ENCODE results near the gene ANO10. TPM values are rescaled to one million over a fixed set of nuclear protein-coding genes. Genes with fewer than 3 reads are reported as not detected.

Gene ANO10
- polyA plus RNA-seq, 3 donors: 11.2 to 24.8 (median 21.6) TPM

DNA sequence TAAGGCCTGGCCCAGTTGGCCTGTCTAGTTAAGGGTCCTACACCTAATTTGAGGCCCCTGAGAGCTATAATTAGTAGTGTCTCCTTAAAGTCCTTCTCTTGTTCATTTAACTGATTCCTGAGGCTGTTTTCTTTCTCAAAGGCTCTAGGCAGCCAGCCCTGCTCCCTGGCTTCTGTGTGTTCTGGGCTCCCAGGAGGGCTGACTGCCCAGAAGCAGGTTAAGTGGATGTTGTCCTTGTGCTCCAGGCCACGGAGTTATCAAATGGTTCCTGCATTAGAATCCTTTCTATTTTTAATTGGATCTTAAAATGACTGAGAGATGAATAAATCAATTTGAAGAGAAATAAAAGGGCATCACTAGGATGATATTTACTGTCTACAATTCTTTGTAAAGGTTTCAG lies 195.4 kb downstream of the ANO10 start:
- Mint-ChIP-seq H3K27ac (peak overlapping the region in 1 of 7 donors; percentile 37), H3K4me1 (no peaks in the 10 kb centered on the region), H3K36me3 (peaks cover 26 to 29% of the 10 kb centered on the region in 2 donors), H3K4me3 (no peak overlapping the region), H3K9me3 (peaks cover 6 to 12% (median 10%) of the 10 kb centered on the region in 7 donors), H3K27me3 (ENCODE audit: low read depth in 3 of 3) (no peaks in the 10 kb centered on the region)
- Histone ChIP-seq H3K4me1 (ENCODE audit: control insufficient read depth in 1 of 2, insufficient read depth in 2 of 2, low read length in 2 of 2) (no peaks in the 10 kb centered on the region), H4K20me1 (ENCODE audit: insufficient read depth, low read length) (no peaks in the 10 kb centered on the region), H3K4me2 (replicated peaks; ENCODE audit: extremely low read depth, low read length, poor library complexity, severe bottlenecking) (no peak overlapping the region), H3K27ac (ENCODE audit: low read depth in 1 of 2, low read length in 2 of 2) (no peak overlapping the region), H3K27me3 (ENCODE audit: control insufficient read depth in 2 of 2, insufficient read depth in 2 of 2, low read length in 2 of 2) (no peaks in the 10 kb centered on the region), H3K79me2 (ENCODE audit: insufficient read depth, low read length) (no peaks in the 10 kb centered on the region), H3K36me3 (replicated peaks in 1 of 2; ENCODE audit: control insufficient read depth in 1 of 2, insufficient read depth in 2 of 2, low read length in 2 of 2) (peaks cover 3 to 9% of the 10 kb centered on the region in 2 donors), H3K4me3 (replicated peaks in 1 of 3; ENCODE audit: low read depth in 2 of 3, low read length in 3 of 3) (no peak overlapping the region), H3K9ac (ENCODE audit: insufficient read depth, low read length, poor library complexity, severe bottlenecking) (no peak overlapping the region), H3K9me3 (replicated peaks in 1 of 2; ENCODE audit: control insufficient read depth in 1 of 2, insufficient read depth in 1 of 2, low read length in 2 of 2) (peaks cover 4 to 7% of the 10 kb centered on the region in 2 donors), H2AFZ (ENCODE audit: insufficient read depth, low read depth, low read length, poor library complexity, severe bottlenecking) (no peak overlapping the region)
- TF ChIP-seq, protein P1, sequence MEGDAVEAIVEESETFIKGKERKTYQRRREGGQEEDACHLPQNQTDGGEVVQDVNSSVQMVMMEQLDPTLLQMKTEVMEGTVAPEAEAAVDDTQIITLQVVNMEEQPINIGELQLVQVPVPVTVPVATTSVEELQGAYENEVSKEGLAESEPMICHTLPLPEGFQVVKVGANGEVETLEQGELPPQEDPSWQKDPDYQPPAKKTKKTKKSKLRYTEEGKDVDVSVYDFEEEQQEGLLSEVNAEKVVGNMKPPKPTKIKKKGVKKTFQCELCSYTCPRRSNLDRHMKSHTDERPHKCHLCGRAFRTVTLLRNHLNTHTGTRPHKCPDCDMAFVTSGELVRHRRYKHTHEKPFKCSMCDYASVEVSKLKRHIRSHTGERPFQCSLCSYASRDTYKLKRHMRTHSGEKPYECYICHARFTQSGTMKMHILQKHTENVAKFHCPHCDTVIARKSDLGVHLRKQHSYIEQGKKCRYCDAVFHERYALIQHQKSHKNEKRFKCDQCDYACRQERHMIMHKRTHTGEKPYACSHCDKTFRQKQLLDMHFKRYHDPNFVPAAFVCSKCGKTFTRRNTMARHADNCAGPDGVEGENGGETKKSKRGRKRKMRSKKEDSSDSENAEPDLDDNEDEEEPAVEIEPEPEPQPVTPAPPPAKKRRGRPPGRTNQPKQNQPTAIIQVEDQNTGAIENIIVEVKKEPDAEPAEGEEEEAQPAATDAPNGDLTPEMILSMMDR (IDR thresholded peaks at IDR 0.05): no peak
- intact Hi-C loops (cut with micrococcal nuclease): no loop called here
- no CpG with 5 or more reads among the region's 1 CpG for WGBS (ENCODE audit: insufficient coverage)
- DNase-seq: no peak

DNA sequence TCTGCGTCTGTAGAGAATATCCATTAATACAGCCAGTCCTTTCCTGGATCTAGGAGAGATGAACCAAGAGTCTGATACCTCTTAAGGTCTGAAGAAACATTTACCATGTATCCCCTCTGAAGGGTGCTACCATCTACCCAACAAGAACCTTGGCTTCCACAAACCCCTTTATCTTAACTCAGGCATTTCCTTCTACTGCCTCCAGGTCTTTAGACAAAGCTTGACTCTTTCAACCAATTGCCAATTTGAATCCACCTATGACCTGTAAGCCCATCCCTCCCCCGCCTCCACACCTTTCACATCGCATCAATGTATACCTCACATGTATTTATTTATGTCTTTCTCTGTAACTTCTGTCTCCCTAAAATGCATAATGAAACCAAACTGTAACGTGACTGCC lies 196.0 kb downstream of the ANO10 start:
- TF ChIP-seq, protein P1 (IDR thresholded peaks at IDR 0.05): no peak
- H3K27me3 ChIP-seq (ENCODE audit: control insufficient read depth in 2 of 2, insufficient read depth in 2 of 2, low read length in 2 of 2): no peaks in the 10 kb centered on the region
- Mint-ChIP-seq H3K27me3 (ENCODE audit: low read depth in 3 of 3) (no peaks in the 10 kb centered on the region), H3K9me3 (peaks cover 6 to 12% (median 11%) of the 10 kb centered on the region in 7 donors), H3K27ac (no peak overlapping the region), H3K36me3 (peaks cover 23 to 33% of the 10 kb centered on the region in 2 donors), H3K4me3 (no peak overlapping the region), H3K4me1 (no peaks in the 10 kb centered on the region)
- H3K9ac ChIP-seq (ENCODE audit: insufficient read depth, low read length, poor library complexity, severe bottlenecking): no peak overlapping the region
- WGBS (ENCODE audit: insufficient coverage): 100% methylated on average over 1 of the region's 4 CpGs
- no peak overlapping the region for H2AFZ ChIP-seq (ENCODE audit: insufficient read depth, low read depth, low read length, poor library complexity, severe bottlenecking)
- peaks cover 0 to 5% of the 10 kb centered on the region in 2 donors for H3K36me3 ChIP-seq (replicated peaks in 1 of 2; ENCODE audit: control insufficient read depth in 1 of 2, insufficient read depth in 2 of 2, low read length in 2 of 2)
- H3K79me2 ChIP-seq (ENCODE audit: insufficient read depth, low read length): no peaks in the 10 kb centered on the region
- no peak overlapping the region for H3K4me3 ChIP-seq (replicated peaks in 1 of 3; ENCODE audit: low read depth in 2 of 3, low read length in 3 of 3)
- H3K9me3 ChIP-seq (replicated peaks in 1 of 2; ENCODE audit: control insufficient read depth in 1 of 2, insufficient read depth in 1 of 2, low read length in 2 of 2): peaks cover 4 to 7% of the 10 kb centered on the region in 2 donors
- intact Hi-C loops (cut with micrococcal nuclease): no loop called here
- H4K20me1 ChIP-seq (ENCODE audit: insufficient read depth, low read length): no peaks in the 10 kb centered on the region
- no peak for DNase-seq
- no peaks in the 10 kb centered on the region for H3K4me1 ChIP-seq (ENCODE audit: control insufficient read depth in 1 of 2, insufficient read depth in 2 of 2, low read length in 2 of 2)
- no peak overlapping the region for H3K4me2 ChIP-seq (replicated peaks; ENCODE audit: extremely low read depth, low read length, poor library complexity, severe bottlenecking)
- no peak overlapping the region for H3K27ac ChIP-seq (ENCODE audit: low read depth in 1 of 2, low read length in 2 of 2)
